Measurements from ENCODE around the gene ANKRD40.
A peak's percentile ranks its signal among the peaks of the same experiment; 100 is the strongest.

ANKRD40 gene

DNA sequence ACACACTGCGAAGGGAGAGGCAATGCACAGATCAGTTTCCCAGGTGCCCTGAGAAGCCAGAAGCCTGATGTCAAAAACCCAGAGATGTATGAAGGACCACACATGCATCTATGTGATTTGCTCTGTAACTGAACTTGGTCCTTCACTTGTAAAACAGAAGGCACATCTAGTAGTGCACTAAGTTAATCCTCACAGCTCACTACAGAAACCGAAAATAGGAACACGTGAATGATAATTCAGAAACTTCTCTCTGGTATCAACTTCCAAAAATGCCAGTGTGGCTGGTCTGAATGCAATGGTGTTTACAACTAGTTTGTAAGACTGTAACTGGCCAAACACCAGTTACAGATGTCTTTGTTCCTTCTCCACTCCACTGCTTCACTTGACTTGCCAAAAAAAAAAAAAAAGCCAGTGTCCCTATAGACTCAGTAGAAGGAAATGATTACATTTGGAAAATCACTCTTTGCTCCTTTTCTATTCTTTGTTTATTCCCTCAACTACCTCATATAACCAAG lies 11.3 kb downstream of the ANKRD40 start:
- peaks cover 75% of the 10 kb centered on the region for H3K36me3 Mint-ChIP-seq (ENCODE audit: low read depth)
- no peaks in the 10 kb centered on the region for H3K9me3 Mint-ChIP-seq
- no peak overlapping the region for H3K4me3 Mint-ChIP-seq
- TF ChIP-seq, protein P1, sequence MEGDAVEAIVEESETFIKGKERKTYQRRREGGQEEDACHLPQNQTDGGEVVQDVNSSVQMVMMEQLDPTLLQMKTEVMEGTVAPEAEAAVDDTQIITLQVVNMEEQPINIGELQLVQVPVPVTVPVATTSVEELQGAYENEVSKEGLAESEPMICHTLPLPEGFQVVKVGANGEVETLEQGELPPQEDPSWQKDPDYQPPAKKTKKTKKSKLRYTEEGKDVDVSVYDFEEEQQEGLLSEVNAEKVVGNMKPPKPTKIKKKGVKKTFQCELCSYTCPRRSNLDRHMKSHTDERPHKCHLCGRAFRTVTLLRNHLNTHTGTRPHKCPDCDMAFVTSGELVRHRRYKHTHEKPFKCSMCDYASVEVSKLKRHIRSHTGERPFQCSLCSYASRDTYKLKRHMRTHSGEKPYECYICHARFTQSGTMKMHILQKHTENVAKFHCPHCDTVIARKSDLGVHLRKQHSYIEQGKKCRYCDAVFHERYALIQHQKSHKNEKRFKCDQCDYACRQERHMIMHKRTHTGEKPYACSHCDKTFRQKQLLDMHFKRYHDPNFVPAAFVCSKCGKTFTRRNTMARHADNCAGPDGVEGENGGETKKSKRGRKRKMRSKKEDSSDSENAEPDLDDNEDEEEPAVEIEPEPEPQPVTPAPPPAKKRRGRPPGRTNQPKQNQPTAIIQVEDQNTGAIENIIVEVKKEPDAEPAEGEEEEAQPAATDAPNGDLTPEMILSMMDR (IDR thresholded peaks at IDR 0.05; ENCODE audit: unreplicated experiment in 3 of 3): no peak
- H3K27me3 Mint-ChIP-seq (ENCODE audit: low read depth): no peaks in the 10 kb centered on the region
- H3K4me1 Mint-ChIP-seq: peaks cover 34% of the 10 kb centered on the region
- H3K27ac Mint-ChIP-seq: peak overlapping the region; percentile 86 to 92 (median 91)

DNA sequence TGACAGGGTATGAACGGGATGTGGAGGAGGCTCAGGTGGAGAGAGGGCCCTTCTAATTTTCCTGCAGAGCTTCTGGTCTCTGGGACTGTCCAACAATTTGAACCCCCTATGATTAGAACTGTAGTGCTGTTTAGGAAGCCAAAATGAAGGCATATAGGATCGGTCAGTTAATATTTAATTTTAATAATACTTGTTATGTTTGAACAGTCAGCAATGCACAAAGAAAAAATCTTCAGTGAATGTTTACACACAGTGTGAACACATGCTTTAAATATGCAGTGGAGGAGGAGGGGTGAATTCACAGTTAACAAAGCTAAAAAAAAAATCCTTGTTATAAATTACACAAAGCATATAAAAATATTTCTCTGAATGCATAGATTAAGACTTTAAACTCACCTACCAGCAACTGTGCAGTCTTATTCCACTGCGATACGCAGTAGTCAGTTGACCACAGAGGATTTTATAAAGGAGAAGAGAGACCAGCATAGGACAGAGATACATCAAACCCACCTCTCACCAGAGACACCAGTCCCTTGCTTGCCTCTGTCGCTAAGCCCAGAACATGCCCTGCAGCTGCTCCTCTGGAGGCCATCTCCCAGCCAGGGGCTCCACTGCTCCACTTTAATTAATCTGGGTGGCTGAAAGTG lies 14.6 kb downstream of the ANKRD40 start:
- H3K9me3 Mint-ChIP-seq: no peaks in the 10 kb centered on the region
- H3K36me3 Mint-ChIP-seq (ENCODE audit: low read depth): peaks cover 46% of the 10 kb centered on the region
- peak overlapping the region; percentile 76 to 90 (median 79) for H3K27ac Mint-ChIP-seq
- TF ChIP-seq, protein P1 (IDR thresholded peaks at IDR 0.05; ENCODE audit: unreplicated experiment in 3 of 3): no peak
- H3K27me3 Mint-ChIP-seq (ENCODE audit: low read depth): no peaks in the 10 kb centered on the region
- H3K4me1 Mint-ChIP-seq: peaks cover 48% of the 10 kb centered on the region
- peak overlapping the region in 2 of 3 experiments; percentile 24 to 25 for H3K4me3 Mint-ChIP-seq

DNA sequence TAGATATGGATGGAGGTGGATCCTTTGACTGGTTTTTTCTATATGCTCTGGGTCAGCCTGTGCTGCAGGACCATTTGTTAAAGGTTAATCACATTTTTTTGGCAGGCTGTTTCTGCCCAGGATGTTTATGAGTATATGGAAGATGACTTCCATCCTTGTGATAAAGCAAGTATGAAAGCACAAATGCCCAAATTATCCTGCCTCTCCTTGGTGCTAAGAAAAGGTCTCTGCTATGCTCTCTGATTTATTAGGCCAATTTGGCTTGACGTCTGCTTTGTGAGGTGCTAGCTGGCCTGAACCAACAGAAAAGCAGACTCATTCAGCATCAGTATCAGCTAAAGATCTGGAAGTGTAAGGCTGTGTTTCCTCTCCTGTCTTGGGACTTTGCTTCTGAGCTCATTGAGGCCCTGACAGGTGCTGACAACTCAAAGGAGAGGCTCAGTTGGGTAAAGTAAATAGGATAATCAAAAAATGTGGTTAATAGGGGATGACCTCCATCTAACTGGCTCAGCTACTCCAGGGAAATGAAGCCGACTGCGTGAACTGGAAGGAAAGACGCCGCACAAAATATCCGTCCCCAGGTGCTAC lies 15.2 kb downstream of the ANKRD40 start:
- Mint-ChIP-seq H3K27ac (peak overlapping the region; percentile 76 to 90 (median 79)), H3K4me1 (peaks cover 50% of the 10 kb centered on the region), H3K27me3 (ENCODE audit: low read depth) (peaks cover 2% of the 10 kb centered on the region), H3K36me3 (ENCODE audit: low read depth) (peaks cover 40% of the 10 kb centered on the region), H3K4me3 (peak overlapping the region in 2 of 3 experiments; percentile 24 to 25), H3K9me3 (no peaks in the 10 kb centered on the region)
- TF ChIP-seq, protein P1 (IDR thresholded peaks at IDR 0.05; ENCODE audit: unreplicated experiment in 3 of 3): no peak

DNA sequence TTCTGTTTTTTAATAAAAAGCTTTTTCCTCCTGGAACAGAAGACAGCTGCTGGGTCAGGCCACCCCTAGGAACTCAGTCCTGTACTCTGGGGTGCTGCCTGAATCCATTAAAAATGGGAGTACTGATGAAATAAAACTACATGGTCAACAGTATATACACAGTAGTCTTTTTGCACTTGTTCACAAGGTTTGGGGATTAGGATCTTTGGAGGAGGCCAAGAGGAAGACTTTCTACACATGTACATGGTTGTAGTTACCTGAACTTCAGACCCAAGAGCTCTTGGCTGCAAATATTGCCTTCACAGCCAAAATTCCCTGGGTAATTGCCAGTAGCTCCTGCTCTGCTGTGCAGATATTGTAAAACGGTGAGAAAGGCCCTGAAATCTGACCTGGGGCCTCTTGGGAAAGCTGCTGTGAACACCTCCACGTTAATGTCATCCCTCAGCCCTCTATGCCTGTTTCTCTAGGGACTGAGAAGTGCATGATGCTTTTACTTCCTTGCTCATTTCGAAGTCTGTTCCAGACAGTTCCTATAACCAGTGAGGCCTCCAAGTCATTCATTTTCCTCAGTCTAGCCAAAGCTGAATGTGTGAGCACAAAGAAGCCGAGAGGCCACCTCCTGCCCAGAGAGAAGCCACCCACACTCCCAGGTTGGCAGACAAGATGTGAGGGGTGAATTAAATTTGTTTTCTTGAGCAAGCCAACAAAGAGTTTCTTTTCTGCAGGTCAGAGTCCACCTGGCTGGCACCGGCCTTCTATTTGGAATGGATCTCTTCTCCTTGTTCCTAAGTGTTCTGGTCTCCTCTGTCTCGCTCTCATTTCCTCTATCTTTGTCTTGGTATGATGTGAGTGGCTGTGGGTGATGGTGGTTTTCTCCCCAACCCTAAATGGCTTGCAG lies 15.9 kb downstream of the ANKRD40 start:
- Mint-ChIP-seq H3K9me3 (no peaks in the 10 kb centered on the region), H3K4me3 (no peak overlapping the region), H3K27ac (peak overlapping the region; percentile 76 to 90 (median 79)), H3K27me3 (ENCODE audit: low read depth) (peaks cover 3% of the 10 kb centered on the region), H3K36me3 (ENCODE audit: low read depth) (peaks cover 32% of the 10 kb centered on the region), H3K4me1 (peaks cover 50% of the 10 kb centered on the region)
- TF ChIP-seq, protein P1 (IDR thresholded peaks at IDR 0.05; ENCODE audit: unreplicated experiment in 3 of 3): no peak

DNA sequence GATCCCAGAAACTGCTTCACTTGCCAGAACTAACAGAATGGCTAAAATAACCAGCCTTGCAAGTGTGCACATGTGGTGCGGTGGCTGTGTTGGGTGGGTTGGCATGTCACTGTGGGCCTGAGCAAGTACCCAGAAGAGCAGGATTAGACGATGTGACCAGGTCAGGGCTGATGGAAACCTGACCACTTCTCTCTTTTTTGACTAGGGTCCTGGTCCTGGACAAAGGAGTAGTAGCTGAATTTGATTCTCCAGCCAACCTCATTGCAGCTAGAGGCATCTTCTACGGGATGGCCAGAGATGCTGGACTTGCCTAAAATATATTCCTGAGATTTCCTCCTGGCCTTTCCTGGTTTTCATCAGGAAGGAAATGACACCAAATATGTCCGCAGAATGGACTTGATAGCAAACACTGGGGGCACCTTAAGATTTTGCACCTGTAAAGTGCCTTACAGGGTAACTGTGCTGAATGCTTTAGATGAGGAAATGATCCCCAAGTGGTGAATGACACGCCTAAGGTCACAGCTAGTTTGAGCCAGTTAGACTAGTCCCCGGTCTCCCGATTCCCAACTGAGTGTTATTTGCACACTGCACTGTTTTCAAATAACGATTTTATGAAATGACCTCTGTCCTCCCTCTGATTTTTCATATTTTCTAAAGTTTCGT lies 16.7 kb downstream of the ANKRD40 start:
- TF ChIP-seq, protein P1 (IDR thresholded peaks at IDR 0.05; ENCODE audit: unreplicated experiment in 3 of 3): no peak
- H3K27ac Mint-ChIP-seq: peak overlapping the region; percentile 76 to 90 (median 79)
- H3K4me1 Mint-ChIP-seq: peaks cover 58% of the 10 kb centered on the region
- H3K36me3 Mint-ChIP-seq (ENCODE audit: low read depth): peaks cover 25% of the 10 kb centered on the region
- H3K4me3 Mint-ChIP-seq: no peak overlapping the region
- H3K9me3 Mint-ChIP-seq: no peaks in the 10 kb centered on the region
- H3K27me3 Mint-ChIP-seq (ENCODE audit: low read depth): peaks cover 3% of the 10 kb centered on the region
